ENCODE data around the gene IL7R.

DNA sequence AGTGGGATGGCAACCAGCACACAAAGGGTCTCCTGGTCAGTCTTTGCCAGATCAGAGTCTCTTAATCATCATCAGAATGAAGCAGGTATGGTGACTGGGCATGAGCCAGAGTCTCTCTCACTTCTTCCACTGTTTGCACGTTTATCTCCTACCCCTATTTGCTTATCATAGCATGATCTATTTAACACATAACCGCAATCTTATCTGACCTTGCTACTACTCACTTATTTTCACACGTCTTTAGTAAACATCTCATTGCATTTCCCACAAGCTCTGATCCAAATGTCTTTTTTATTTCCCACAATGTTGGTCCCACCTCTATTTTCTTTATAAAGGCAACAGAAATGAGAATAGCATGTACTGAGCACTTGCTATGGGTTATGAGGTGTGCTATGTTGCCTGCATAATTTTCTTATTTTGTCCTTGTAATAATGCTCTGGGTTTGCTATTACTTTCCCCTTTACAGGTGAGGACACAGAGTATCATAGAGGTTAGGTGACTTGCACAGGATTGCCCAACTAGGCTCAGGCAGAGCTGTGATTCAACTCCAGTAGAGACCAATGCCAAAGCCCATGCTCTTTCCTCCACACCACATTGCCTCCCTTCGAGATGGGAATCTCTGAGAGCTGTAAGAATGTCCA is 39.7 kb upstream of the IL7R start:
- no peak for TF ChIP-seq POLR2AphosphoS5 (IDR thresholded peaks at IDR 0.05)
- TF ChIP-seq, protein P1, sequence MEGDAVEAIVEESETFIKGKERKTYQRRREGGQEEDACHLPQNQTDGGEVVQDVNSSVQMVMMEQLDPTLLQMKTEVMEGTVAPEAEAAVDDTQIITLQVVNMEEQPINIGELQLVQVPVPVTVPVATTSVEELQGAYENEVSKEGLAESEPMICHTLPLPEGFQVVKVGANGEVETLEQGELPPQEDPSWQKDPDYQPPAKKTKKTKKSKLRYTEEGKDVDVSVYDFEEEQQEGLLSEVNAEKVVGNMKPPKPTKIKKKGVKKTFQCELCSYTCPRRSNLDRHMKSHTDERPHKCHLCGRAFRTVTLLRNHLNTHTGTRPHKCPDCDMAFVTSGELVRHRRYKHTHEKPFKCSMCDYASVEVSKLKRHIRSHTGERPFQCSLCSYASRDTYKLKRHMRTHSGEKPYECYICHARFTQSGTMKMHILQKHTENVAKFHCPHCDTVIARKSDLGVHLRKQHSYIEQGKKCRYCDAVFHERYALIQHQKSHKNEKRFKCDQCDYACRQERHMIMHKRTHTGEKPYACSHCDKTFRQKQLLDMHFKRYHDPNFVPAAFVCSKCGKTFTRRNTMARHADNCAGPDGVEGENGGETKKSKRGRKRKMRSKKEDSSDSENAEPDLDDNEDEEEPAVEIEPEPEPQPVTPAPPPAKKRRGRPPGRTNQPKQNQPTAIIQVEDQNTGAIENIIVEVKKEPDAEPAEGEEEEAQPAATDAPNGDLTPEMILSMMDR (IDR thresholded peaks at IDR 0.05), result no peak

All from breast epithelium (tissue), 3 donors.